PFSK-1 (cell line): ENCODE measurements around the gene PRR36.

Experiments used
- FOXP2 ChIP-seq: optimal IDR thresholded peaks from 2 replicates; pipeline ENCODE3; 2011; ENCODE audit warnings: borderline replicate concordance, control low read depth, inconsistent platforms; ENCODE audit not compliant: insufficient read depth; ENCODE audit errors: extremely low read length, extremely low read depth
- POLR2AphosphoS5 ChIP-seq: IDR thresholded peaks from 2 replicates; pipeline ENCODE4 v1.6.1; 2012; ENCODE audit warnings: low read depth, mild to moderate bottlenecking, control low read depth, low read length, moderate library complexity
- SIN3A ChIP-seq: IDR thresholded peaks from 2 replicates; pipeline ENCODE4 v1.6.1; 2012; ENCODE audit warnings: mild to moderate bottlenecking, low read length, moderate library complexity, borderline replicate concordance; ENCODE audit not compliant: insufficient read depth
- TAF1 ChIP-seq: IDR thresholded peaks from 2 replicates; pipeline ENCODE4 v1.6.1; 2012; ENCODE audit warnings: low read length, control low read depth, borderline replicate concordance; ENCODE audit not compliant: insufficient read depth
- TF ChIP-seq, protein P1 (sequence below), 2 experiments: IDR thresholded peaks; 2 replicates each; pipeline versions ENCODE4 v1.6.1 to v1.8.0; 2011 to 2012; ENCODE audit warnings: low read depth in 2 of 2, low read length in 2 of 2, control low read depth in 1 of 2, inconsistent platforms in 1 of 2, mild to moderate bottlenecking in 1 of 2, moderate library complexity in 1 of 2; ENCODE audit not compliant: insufficient read depth in 1 of 2

The PRR36 gene

DNA sequence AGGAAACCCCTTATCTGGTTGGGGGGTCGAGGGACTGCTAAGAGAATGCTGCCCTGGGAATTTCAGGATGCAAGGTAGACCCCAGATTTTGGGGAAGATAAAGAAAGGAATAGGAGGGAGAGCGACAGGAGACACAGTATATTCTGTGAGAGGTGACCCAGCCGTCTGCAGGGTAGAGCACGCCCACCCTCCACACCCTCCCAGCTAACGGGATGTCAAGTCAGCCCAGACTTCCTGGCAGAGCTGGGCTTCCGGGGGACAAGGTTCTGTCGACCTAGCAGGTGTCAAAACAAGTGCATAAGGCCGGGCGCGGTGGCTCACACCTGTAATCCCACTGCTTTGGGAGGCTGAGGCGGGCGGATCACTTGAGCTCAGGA, 695 bp upstream of the PRR36 start:
- TF ChIP-seq POLR2AphosphoS5, result no peak
- no peak for TF ChIP-seq SIN3A
- no peak for TF ChIP-seq TAF1
- TF ChIP-seq FOXP2, result no peak
- TF ChIP-seq, protein P1, sequence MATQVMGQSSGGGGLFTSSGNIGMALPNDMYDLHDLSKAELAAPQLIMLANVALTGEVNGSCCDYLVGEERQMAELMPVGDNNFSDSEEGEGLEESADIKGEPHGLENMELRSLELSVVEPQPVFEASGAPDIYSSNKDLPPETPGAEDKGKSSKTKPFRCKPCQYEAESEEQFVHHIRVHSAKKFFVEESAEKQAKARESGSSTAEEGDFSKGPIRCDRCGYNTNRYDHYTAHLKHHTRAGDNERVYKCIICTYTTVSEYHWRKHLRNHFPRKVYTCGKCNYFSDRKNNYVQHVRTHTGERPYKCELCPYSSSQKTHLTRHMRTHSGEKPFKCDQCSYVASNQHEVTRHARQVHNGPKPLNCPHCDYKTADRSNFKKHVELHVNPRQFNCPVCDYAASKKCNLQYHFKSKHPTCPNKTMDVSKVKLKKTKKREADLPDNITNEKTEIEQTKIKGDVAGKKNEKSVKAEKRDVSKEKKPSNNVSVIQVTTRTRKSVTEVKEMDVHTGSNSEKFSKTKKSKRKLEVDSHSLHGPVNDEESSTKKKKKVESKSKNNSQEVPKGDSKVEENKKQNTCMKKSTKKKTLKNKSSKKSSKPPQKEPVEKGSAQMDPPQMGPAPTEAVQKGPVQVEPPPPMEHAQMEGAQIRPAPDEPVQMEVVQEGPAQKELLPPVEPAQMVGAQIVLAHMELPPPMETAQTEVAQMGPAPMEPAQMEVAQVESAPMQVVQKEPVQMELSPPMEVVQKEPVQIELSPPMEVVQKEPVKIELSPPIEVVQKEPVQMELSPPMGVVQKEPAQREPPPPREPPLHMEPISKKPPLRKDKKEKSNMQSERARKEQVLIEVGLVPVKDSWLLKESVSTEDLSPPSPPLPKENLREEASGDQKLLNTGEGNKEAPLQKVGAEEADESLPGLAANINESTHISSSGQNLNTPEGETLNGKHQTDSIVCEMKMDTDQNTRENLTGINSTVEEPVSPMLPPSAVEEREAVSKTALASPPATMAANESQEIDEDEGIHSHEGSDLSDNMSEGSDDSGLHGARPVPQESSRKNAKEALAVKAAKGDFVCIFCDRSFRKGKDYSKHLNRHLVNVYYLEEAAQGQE (IDR thresholded peaks at IDR 0.05; ENCODE audit: insufficient read depth in 1 of 2, low read depth in 2 of 2, low read length in 2 of 2), result no peak

DNA sequence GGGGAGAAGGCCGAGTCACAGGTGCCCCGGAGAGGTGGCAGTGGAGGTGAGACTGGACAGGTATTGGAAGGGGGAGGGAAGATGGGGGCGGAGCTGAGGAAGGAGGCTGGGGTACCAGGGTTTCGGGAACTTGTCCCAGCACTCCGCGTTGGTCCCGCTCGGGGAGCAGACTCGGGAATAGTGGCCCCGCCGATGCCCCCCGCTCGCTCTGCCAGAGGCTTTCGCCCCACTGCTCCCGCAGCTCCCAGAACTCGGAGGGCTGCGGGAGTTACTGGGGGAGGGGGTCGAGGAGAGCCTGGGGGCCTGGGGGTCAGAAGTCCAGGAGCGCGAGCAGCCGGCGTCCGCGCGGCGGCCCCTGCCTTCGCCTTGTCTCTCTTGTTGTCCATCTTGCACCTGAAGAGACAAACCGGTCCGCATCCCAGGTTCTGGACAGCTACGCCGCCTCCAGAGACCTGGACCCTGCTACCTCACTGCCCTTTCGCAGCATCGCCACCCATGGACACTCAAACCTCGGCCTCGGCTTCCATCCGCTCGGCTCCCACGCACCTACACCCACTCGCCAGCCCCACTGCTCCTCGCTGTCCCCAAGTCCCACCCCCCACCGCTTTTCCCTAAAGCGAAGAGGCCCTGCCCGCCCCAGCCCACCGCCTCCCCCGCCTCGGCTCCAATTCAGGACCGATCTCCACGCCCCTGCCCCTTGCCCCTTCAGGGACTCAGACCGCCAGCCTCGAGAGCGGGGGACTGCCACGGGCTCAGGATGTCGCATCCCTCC, 700 bp downstream of the PRR36 start:
- TF ChIP-seq TAF1 (no peak), SIN3A (no peak), FOXP2 (no peak), POLR2AphosphoS5 (no peak)
- TF ChIP-seq, protein P1 (IDR thresholded peaks at IDR 0.05; ENCODE audit: insufficient read depth in 1 of 2, low read depth in 2 of 2, low read length in 2 of 2), result no peak

DNA sequence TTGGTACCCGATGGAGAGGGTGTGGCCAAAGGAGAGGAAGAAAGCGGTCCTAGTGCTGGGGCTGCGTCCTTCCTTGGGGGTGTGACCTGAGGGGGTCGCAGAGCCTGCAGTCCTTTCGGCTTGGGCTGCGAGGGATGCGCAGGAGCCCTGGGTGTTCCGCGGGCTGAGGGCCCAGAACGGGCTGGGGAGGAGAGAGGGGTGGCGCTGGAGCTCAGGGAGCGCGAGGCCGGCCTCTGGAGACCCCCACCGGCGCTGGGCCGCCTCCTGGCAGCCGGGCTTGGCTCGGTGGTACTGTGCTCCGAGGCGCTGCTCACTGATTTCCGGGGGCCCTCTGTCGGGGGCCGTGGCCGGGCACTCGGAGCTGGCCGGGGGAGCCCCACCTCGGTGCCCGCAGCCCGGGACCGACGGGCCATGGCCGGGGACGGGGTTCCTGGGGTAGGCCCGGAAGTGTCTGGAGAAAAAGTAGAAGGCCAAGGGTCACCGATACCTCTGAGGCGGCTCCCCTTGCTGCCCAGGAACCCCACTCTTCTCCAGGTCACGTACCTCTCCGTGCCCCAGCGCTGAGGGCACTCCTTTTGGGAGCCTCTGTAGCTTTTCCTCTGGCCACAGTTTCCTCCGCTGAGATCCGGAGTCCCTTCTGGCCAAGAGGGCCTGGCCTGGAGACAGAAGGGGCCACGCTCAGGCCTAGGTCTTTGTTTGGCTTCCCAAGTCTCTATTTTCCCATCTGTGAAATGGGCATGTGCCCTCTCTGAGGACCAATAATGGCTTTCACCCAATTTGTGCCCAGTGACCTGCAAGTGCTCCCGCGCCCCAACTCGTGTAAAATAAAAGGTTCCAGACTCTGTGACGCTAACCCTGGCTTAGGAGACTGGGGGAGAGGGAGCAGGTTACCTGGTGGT, 1.6 kb downstream of the PRR36 start:
- peak; percentile 64 for TF ChIP-seq FOXP2
- TF ChIP-seq TAF1, result no peak
- TF ChIP-seq SIN3A, result no peak
- no peak for TF ChIP-seq POLR2AphosphoS5
- TF ChIP-seq, protein P1 (IDR thresholded peaks at IDR 0.05; ENCODE audit: insufficient read depth in 1 of 2, low read depth in 2 of 2, low read length in 2 of 2), result no peak

DNA sequence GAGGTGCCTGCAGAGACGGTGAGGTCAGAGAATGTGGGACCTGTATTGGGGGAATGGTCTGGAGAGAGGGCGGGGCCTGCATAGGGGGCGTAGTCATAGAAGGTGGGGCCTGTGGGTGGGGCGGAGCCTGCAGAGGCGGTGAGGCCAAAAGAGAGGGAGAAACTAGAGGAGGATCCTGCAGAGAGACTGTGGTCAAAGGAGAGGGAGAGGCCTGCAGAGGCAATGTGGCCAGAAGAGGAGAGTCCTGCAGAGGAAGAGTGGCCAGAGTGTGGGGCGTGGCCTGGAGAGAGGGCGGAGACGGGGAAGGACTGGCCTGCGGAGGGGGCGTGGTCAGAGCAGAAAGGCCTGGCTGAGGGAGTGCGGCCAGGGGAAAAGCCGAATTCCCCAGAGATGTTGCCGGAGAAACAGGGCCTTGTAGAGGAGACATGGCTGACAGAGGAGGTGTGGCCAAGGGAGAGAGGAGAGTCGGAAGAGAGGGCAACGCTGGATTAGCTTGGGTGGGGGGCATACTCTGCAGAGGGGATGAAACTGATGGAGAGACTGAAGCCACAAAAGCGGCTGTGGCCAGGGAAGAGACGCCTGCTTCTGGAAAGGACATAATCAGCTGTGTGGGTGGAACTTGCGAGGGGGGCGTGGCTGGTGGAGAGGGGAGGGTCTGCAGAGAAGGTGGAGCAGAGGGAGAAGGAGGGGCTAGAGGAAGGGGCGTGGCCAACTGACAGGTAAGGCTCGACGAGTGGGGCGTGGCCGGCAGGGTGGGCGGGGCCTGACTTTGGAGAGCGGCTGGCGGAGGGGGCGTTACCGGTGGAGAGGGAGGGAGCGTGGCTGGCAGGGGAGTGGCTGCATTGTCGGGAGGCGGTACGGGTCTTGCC, 2.5 kb downstream of the PRR36 start:
- TF ChIP-seq SIN3A, result peak; percentile 44; the same call in 1 of the 2 replicates
- TF ChIP-seq, protein P1 (IDR thresholded peaks at IDR 0.05; ENCODE audit: insufficient read depth in 1 of 2, low read depth in 2 of 2, low read length in 2 of 2), result no peak
- peak; percentile 37 for TF ChIP-seq FOXP2
